ENCODE measurements around the gene GABRG3. TPM values are rescaled to one million over a fixed set of nuclear protein-coding genes. Genes with fewer than 3 reads are reported as not detected.

Gene GABRG3
- total RNA-seq, 3 donors from 2014 or later (not counting 1 experiment from before 2014, with no cell fraction given): not detected

GRCh38 chr15:27167738-27168137 is 196.8 kb downstream of the GABRG3 start:
- WGBS (ENCODE audit: insufficient coverage): 92% methylated on average over 10 of the region's 10 CpGs
- H3K27me3 Mint-ChIP-seq (ENCODE audit: low read depth in 2 of 2): no peaks in the 10 kb centered on the region

GRCh38 chr15:27170851-27171250 is 199.9 kb downstream of the GABRG3 start:
- intact Hi-C loops (cut with micrococcal nuclease): no loop called here
- Mint-ChIP-seq H3K4me1 (no peaks in the 10 kb centered on the region), H3K36me3 (no peaks in the 10 kb centered on the region), H3K27ac (no peak overlapping the region), H3K4me3 (no peak overlapping the region), H3K27me3 (ENCODE audit: low read depth in 2 of 2) (no peaks in the 10 kb centered on the region), H3K9me3 (peaks cover 18 to 19% of the 10 kb centered on the region in 2 donors)
- no peak overlapping the region for H3K27ac ChIP-seq (ENCODE audit: low read length)
- H3K36me3 ChIP-seq (ENCODE audit: control insufficient read depth, insufficient read depth, low read length): no peaks in the 10 kb centered on the region
- no peaks in the 10 kb centered on the region for H3K4me1 ChIP-seq (ENCODE audit: control insufficient read depth, insufficient read depth, low read length)
- peaks cover 11% of the 10 kb centered on the region for H3K9me3 ChIP-seq (ENCODE audit: control insufficient read depth, insufficient read depth, low read length)
- no peaks in the 10 kb centered on the region for H3K27me3 ChIP-seq (ENCODE audit: control insufficient read depth, insufficient read depth, low read length)
- WGBS (ENCODE audit: insufficient coverage): 79% methylated on average over 4 of the region's 4 CpGs
- DNase-seq (no peak), ATAC-seq (no peak)
- TF ChIP-seq, protein P1, sequence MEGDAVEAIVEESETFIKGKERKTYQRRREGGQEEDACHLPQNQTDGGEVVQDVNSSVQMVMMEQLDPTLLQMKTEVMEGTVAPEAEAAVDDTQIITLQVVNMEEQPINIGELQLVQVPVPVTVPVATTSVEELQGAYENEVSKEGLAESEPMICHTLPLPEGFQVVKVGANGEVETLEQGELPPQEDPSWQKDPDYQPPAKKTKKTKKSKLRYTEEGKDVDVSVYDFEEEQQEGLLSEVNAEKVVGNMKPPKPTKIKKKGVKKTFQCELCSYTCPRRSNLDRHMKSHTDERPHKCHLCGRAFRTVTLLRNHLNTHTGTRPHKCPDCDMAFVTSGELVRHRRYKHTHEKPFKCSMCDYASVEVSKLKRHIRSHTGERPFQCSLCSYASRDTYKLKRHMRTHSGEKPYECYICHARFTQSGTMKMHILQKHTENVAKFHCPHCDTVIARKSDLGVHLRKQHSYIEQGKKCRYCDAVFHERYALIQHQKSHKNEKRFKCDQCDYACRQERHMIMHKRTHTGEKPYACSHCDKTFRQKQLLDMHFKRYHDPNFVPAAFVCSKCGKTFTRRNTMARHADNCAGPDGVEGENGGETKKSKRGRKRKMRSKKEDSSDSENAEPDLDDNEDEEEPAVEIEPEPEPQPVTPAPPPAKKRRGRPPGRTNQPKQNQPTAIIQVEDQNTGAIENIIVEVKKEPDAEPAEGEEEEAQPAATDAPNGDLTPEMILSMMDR (IDR thresholded peaks at IDR 0.05): no peak
- no peak overlapping the region for H3K4me3 ChIP-seq (ENCODE audit: low read length)

More at GRCh38 chr15:27167738-27168137, 196.8 kb downstream of the GABRG3 start:
- Mint-ChIP-seq H3K4me1 (no peaks in the 10 kb centered on the region), H3K27ac (no peak overlapping the region), H3K36me3 (no peaks in the 10 kb centered on the region), H3K4me3 (no peak overlapping the region), H3K9me3 (peaks cover 17 to 19% of the 10 kb centered on the region in 2 donors)
- H3K4me3 ChIP-seq (ENCODE audit: low read length): no peak overlapping the region
- H3K36me3 ChIP-seq (ENCODE audit: control insufficient read depth, insufficient read depth, low read length): no peaks in the 10 kb centered on the region
- intact Hi-C loops (cut with micrococcal nuclease): no loop called here
- H3K9me3 ChIP-seq (ENCODE audit: control insufficient read depth, insufficient read depth, low read length): peaks cover 11% of the 10 kb centered on the region
- no peaks in the 10 kb centered on the region for H3K27me3 ChIP-seq (ENCODE audit: control insufficient read depth, insufficient read depth, low read length)
- ATAC-seq (no peak), DNase-seq (no peak)
- TF ChIP-seq, protein P1 (IDR thresholded peaks at IDR 0.05): no peak
- H3K27ac ChIP-seq (ENCODE audit: low read length): no peak overlapping the region
- no peaks in the 10 kb centered on the region for H3K4me1 ChIP-seq (ENCODE audit: control insufficient read depth, insufficient read depth, low read length)

DNA sequence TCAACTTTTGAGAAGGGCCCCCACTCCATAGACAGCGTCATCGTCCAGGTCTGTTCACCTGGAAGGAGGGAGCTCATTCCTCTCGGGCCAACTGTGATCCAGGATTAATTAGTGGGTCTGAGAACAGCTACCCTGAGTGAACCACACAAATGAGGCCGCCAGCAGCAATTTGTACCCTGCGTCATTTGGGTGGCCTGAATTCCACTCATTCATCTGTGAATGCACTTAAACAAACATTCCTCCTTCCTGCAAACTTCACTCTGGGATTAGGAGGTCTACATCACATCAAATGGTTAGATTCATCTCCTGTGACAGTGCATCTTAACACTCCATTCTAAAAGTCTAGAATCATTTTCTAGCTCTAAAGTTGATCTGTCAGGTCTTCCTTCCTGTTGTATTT is 201.8 kb downstream of the GABRG3 start:
- no peak for ATAC-seq

More for the DNA sequence above, 201.8 kb downstream of the GABRG3 start:
- no peaks in the 10 kb centered on the region for H3K4me1 ChIP-seq (ENCODE audit: control insufficient read depth, insufficient read depth, low read length)
- no peaks in the 10 kb centered on the region for H3K36me3 ChIP-seq (ENCODE audit: control insufficient read depth, insufficient read depth, low read length)
- H3K27me3 ChIP-seq (ENCODE audit: control insufficient read depth, insufficient read depth, low read length): no peaks in the 10 kb centered on the region
- WGBS (ENCODE audit: insufficient coverage): 87% methylated on average over 5 of the region's 5 CpGs
- no peak overlapping the region for H3K4me3 ChIP-seq (ENCODE audit: low read length)
- H3K27ac ChIP-seq (ENCODE audit: low read length): no peak overlapping the region
- TF ChIP-seq, protein P1 (IDR thresholded peaks at IDR 0.05): no peak
- peaks cover 19 to 29% of the 10 kb centered on the region in 2 donors for H3K9me3 Mint-ChIP-seq
- no peak for DNase-seq
- no peaks in the 10 kb centered on the region for H3K36me3 Mint-ChIP-seq
- H3K9me3 ChIP-seq (ENCODE audit: control insufficient read depth, insufficient read depth, low read length): peaks cover 12% of the 10 kb centered on the region
- no peak overlapping the region for H3K4me3 Mint-ChIP-seq
- H3K4me1 Mint-ChIP-seq: no peaks in the 10 kb centered on the region
- H3K27ac Mint-ChIP-seq: no peak overlapping the region
- intact Hi-C loops (cut with micrococcal nuclease): no loop called here
- H3K27me3 Mint-ChIP-seq (ENCODE audit: low read depth in 2 of 2): no peaks in the 10 kb centered on the region
